Lung (tissue), 12 donors: ENCODE results near the gene TNNT1. TPM values are rescaled to one million over a fixed set of nuclear protein-coding genes. Genes with fewer than 3 reads are reported as not detected.

Experiments used
- ATAC-seq: fragments of 200-7000 bp; cut with Tn5 transposase; one replicate; pipeline ENCODE4 v1.9.1; 2020; ENCODE audit warnings: moderate number of reproducible peaks; ENCODE audit not compliant: insufficient read depth, low FRiP score
- DNase-seq, 3 donors: peaks; one replicate each; pipeline ENCODE4 v3.0.0-alpha.2; 2013 to 2017
- H3K27ac ChIP-seq, 2 donors: one replicate each; pipeline ENCODE4 v1.5.1; 2013; ENCODE audit warnings: mild to moderate bottlenecking in 2 of 2, moderate library complexity in 2 of 2, control low read depth in 1 of 2, inconsistent platforms in 1 of 2, low read depth in 1 of 2, low read length in 1 of 2
- H3K27me3 ChIP-seq, 3 donors: one replicate each; pipeline ENCODE4 v1.5.1; 2013; ENCODE audit warnings: low read length in 2 of 3; ENCODE audit not compliant: control insufficient read depth in 3 of 3, insufficient read depth in 3 of 3
- H3K36me3 ChIP-seq, 4 donors: one replicate each; pipeline ENCODE4 v1.5.1; 2013; ENCODE audit warnings: low read length in 4 of 4, mild to moderate bottlenecking in 1 of 4, moderate library complexity in 1 of 4; ENCODE audit not compliant: control insufficient read depth in 4 of 4, insufficient read depth in 4 of 4
- H3K4me1 ChIP-seq, 5 donors: one replicate each; pipeline ENCODE4 v1.5.1; 2013; ENCODE audit warnings: low read length in 5 of 5, mild to moderate bottlenecking in 2 of 5, moderate library complexity in 1 of 5; ENCODE audit not compliant: control insufficient read depth in 5 of 5, insufficient read depth in 5 of 5
- H3K4me3 ChIP-seq: one replicate; pipeline ENCODE4 v1.5.1; 2013; ENCODE audit warnings: mild to moderate bottlenecking, control low read depth, moderate library complexity
- H3K9ac ChIP-seq, 2 donors: one replicate each; pipeline ENCODE4 v1.5.1; 2013; ENCODE audit warnings: low read length in 2 of 2, control low read depth in 1 of 2; ENCODE audit not compliant: insufficient read depth in 1 of 2
- H3K9me3 ChIP-seq, 4 donors: one replicate each; pipeline ENCODE4 v1.5.1; 2013; ENCODE audit warnings: low read length in 3 of 4, mild to moderate bottlenecking in 1 of 4, moderate library complexity in 1 of 4; ENCODE audit not compliant: control insufficient read depth in 4 of 4, insufficient read depth in 3 of 4
- CTCF ChIP-seq: IDR thresholded peaks from 2 replicates; pipeline ENCODE4 v1.5.1; 2012; ENCODE audit warnings: mild to moderate bottlenecking; ENCODE audit errors: control extremely low read depth, extremely low read depth
- WGBS, 2 donors: extraction: QIAGEN DNeasy Blood & Tissue Kit; methylation state at CpG; one replicate each; pipeline ENCODE4 v1.1.7; 2013; 5-methylcytosine and 5-hydroxymethylcytosine counted together
- polyA plus RNA-seq, 2 donors: library from polyadenylated mRNA; stranded (reverse); fragments of 200-250 nt; gene quantifications; one replicate each; pipeline ENCODE4 v1.2.1, GENCODE V29; 2013
- total RNA-seq, 2 donors: library from RNA; depleted of rRNA in 1 of 2; stranded (reverse); fragments of >200 nt in 1 of 2; gene quantifications; one replicate each; pipeline ENCODE4 v1.2.1, GENCODE V29; 2014 to 2021
- donor health status: control.
- donor health status: control.
- donor health status: Bipolar disorder and iron deficiency.
- donor health status: healthy.
- donor health status: DM: yes; HTN: yes; CAD: no.

TNNT1 gene
- total and polyA plus RNA-seq, 4 donors = 1.2 to 5.2 (median 2.8) TPM

- no peak for DNase-seq
- H3K27me3 ChIP-seq = peaks cover 11 to 27% (median 21%) of the 10 kb centered on the region in 3 donors
- 21 to 24% methylated on average over 21 of the region's 21 CpGs for WGBS, 2 donors
- no peak overlapping the region for H3K4me3 ChIP-seq
- peaks cover 0 to 4% (median 0%) of the 10 kb centered on the region in 5 donors for H3K4me1 ChIP-seq
- H3K9ac ChIP-seq = no peak overlapping the region
- no peak overlapping the region for H3K27ac ChIP-seq
- no peak for ATAC-seq
- TF ChIP-seq CTCF = no peak
- H3K36me3 ChIP-seq = no peaks in the 10 kb centered on the region
- H3K9me3 ChIP-seq = peaks cover 0 to 5% (median 0%) of the 10 kb centered on the region in 4 donors
These were observed 7.3 kb downstream of the TNNT1 start for GRCh38 chr19:55141696-55142095.

- Histone ChIP-seq H3K9me3 (no peaks in the 10 kb centered on the region), H3K4me1 (peaks cover 0 to 2% (median 0%) of the 10 kb centered on the region in 5 donors), H3K27ac (no peak overlapping the region), H3K9ac (no peak overlapping the region), H3K27me3 (peaks cover 0 to 5% (median under 1%) of the 10 kb centered on the region in 3 donors), H3K36me3 (no peaks in the 10 kb centered on the region), H3K4me3 (no peak overlapping the region)
- ATAC-seq (no peak), DNase-seq (no peak)
- 41 to 63% methylated on average over 9 of the region's 9 CpGs for WGBS, 2 donors
- TF ChIP-seq CTCF = no peak
These were observed 11.1 kb downstream of the TNNT1 start for GRCh38 chr19:55137915-55138314.

- DNase-seq (no peak), ATAC-seq (no peak)
- Histone ChIP-seq H3K4me1 (peaks cover 0 to 2% (median 0%) of the 10 kb centered on the region in 5 donors), H3K36me3 (no peaks in the 10 kb centered on the region), H3K9ac (no peak overlapping the region), H3K27ac (no peak overlapping the region), H3K4me3 (no peak overlapping the region), H3K9me3 (no peaks in the 10 kb centered on the region), H3K27me3 (peaks cover 0 to 3% (median 0%) of the 10 kb centered on the region in 3 donors)
- 77 to 84% methylated on average over 17 of the region's 17 CpGs for WGBS, 2 donors
- TF ChIP-seq CTCF = no peak
These were observed 12.5 kb downstream of the TNNT1 start for GRCh38 chr19:55136399-55137102.
